HL-60 (cell line): ENCODE data around the gene IL4I1.

Source experiments
- CTCF ChIP-seq: IDR thresholded peaks from one replicate; pipeline ENCODE4 v1.5.1; 2011; ENCODE audit warnings: low read length, control low read depth, inconsistent platforms; ENCODE audit not compliant: insufficient read depth
- GABPA ChIP-seq: IDR thresholded peaks from 2 replicates; pipeline ENCODE4 v1.6.1; 2012; ENCODE audit warnings: low read depth
- POLR2AphosphoS5 ChIP-seq: IDR thresholded peaks from 2 replicates; pipeline ENCODE4 v1.6.1; 2012; ENCODE audit warnings: low read depth
- REST ChIP-seq: IDR thresholded peaks from 2 replicates; pipeline ENCODE4 v1.6.1; 2012; ENCODE audit warnings: low read depth; ENCODE audit not compliant: insufficient replicate concordance
- SPI1 ChIP-seq: IDR thresholded peaks from 2 replicates; pipeline ENCODE4 v1.6.1; 2012; ENCODE audit warnings: low read depth, mild to moderate bottlenecking, borderline replicate concordance

- TF ChIP-seq CTCF: no peak
- TF ChIP-seq REST: no peak
- no peak; the same call in 1 of the 2 replicates for TF ChIP-seq POLR2AphosphoS5
- no peak for TF ChIP-seq SPI1
- TF ChIP-seq GABPA: no peak
Observed at GRCh38 chr19:49857838-49858087, 38.9 kb downstream of the IL4I1 start.
